Mucosa of rectum (tissue), 2 donors: ENCODE results near the gene MAST4.

ENCODE experiments used
- H3K27ac ChIP-seq, 2 donors: one replicate each; pipeline ENCODE4 v1.7.0; 2013; ENCODE audit warnings: inconsistent platforms in 2 of 2, low read depth in 2 of 2, low read length in 2 of 2
- H3K27me3 ChIP-seq, 2 donors: one replicate each; pipeline ENCODE4 v1.7.0; 2013; ENCODE audit warnings: low read length in 2 of 2; ENCODE audit not compliant: control insufficient read depth in 2 of 2, insufficient read depth in 2 of 2
- H3K36me3 ChIP-seq, 2 donors: one replicate each; pipeline ENCODE4 v1.7.0; 2013; ENCODE audit warnings: low read length in 2 of 2; ENCODE audit not compliant: control insufficient read depth in 2 of 2, insufficient read depth in 2 of 2
- H3K4me1 ChIP-seq, 2 donors: one replicate each; pipeline ENCODE4 v1.7.0; 2013; ENCODE audit warnings: low read length in 2 of 2, mild to moderate bottlenecking in 1 of 2; ENCODE audit not compliant: control insufficient read depth in 2 of 2, insufficient read depth in 2 of 2
- H3K4me3 ChIP-seq, 2 donors: one replicate each; pipeline ENCODE4 v1.7.0; 2013; ENCODE audit warnings: low read length in 2 of 2
- H3K9ac ChIP-seq, 2 donors: one replicate each; pipeline ENCODE4 v1.7.0; 2013; ENCODE audit warnings: low read length in 2 of 2, low read depth in 1 of 2, mild to moderate bottlenecking in 1 of 2
- H3K9me3 ChIP-seq, 2 donors: one replicate each; pipeline ENCODE4 v1.7.0; 2013; ENCODE audit warnings: low read length in 2 of 2; ENCODE audit not compliant: control insufficient read depth in 2 of 2
- donor health status: healthy.
- donor health status: Normal muscosa, but diverticular disease.

Gene MAST4

DNA sequence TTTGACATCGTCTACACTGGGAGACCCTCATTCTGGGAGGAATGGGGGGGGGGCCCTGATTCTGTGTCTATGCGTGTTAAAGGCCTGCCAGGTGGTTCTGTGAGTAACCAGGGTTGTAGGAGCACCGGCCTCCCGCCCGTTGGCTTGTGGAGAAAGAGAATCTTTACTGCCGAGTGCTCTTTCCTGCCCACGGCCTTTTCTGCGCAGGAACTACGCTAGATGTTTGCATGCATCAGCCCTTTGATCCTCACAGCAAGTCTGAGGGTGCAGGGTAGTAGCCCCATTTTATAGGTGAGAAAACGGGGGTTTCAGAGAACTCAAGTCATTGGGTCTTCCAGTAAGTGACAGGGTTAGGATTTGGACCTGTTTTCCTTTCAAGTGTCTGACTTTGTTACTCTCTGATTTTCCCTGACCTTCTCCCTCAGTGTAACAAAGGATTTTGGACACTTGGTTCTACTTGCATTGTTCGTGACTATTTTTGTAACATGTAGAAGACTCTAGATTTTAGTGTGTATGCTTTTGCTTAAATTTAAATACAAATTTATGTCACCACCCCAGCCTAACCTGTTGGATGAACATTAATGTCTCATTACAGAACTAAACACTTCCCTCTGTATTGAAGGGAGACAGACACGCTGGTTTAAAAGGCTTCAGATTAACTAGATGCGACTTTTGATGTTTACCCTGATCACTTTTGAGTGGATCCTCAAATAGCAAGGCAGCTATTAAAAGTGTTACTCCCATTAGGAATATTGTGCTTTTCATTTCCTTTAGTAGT lies 22.0 kb downstream of the MAST4 start:
- H3K36me3 ChIP-seq: no peaks in the 10 kb centered on the region
- no peaks in the 10 kb centered on the region for H3K4me1 ChIP-seq
- no peak overlapping the region for H3K4me3 ChIP-seq
- H3K27ac ChIP-seq: no peak overlapping the region
- no peaks in the 10 kb centered on the region for H3K27me3 ChIP-seq
- H3K9me3 ChIP-seq: no peaks in the 10 kb centered on the region
- no peak overlapping the region for H3K9ac ChIP-seq

DNA sequence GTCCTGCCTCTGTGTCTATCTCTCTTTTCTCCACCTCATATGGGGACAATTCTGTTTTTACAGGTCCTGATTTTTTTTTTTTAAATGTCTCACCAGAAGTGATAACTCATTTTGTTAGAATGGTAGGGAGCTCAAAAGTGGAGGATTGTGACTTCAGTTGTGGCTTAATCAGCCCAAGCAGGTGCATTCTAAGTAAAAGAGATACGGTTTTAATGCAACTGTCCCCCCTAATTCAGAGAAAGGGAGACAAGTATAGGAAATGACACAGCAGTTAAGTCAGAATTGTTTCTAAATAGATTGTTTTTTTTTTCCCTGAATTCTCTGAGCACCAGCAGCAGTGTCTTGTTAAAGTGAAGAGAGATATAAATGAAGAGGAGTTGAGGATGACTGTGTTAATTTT lies 24.5 kb downstream of the MAST4 start:
- no peaks in the 10 kb centered on the region for H3K36me3 ChIP-seq
- no peak overlapping the region for H3K9ac ChIP-seq
- H3K27me3 ChIP-seq: no peaks in the 10 kb centered on the region
- no peak overlapping the region for H3K27ac ChIP-seq
- no peak overlapping the region for H3K4me3 ChIP-seq
- no peaks in the 10 kb centered on the region for H3K9me3 ChIP-seq
- no peaks in the 10 kb centered on the region for H3K4me1 ChIP-seq

DNA sequence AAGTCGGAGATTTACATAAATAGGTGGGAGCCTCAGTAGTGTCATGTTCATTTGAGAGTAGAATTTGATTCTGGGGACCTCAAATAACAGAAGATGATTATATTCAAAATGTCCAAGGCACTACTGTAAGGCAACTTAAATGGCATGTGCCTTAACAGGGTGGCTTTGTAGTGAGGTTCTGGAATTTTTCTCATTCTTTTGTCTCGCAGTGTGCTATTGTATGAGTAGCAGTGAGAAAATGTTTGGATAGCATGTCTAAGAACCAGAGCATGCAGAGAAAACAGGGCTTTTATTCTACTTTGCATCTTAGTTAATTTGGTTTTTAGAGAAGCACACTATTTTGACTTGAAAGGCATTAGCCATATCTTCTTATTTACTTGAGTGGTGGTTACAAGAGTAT lies 25.0 kb downstream of the MAST4 start:
- Histone ChIP-seq H3K27me3 (no peaks in the 10 kb centered on the region), H3K27ac (no peak overlapping the region), H3K9ac (no peak overlapping the region), H3K36me3 (no peaks in the 10 kb centered on the region), H3K4me3 (no peak overlapping the region), H3K9me3 (no peaks in the 10 kb centered on the region), H3K4me1 (no peaks in the 10 kb centered on the region)

DNA sequence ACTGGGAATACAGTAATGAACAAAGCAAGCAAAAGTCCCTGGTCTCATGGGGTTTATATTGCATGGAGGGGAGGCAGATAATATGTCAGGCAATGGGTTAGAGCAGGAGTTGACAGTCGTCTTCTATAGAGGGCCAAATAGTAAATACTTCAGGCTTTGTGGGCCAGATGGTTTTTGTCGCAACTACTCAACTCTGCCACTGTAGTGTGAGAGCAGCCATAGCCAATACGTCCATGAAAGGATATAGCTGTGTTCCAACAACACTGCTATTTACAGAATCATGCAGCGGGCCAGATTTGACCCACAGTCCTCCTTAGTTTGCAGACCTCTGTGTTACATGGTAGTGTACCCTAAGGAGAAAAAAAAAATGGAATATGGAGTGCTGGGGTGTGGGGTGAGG lies 25.5 kb downstream of the MAST4 start:
- Histone ChIP-seq H3K36me3 (no peaks in the 10 kb centered on the region), H3K9me3 (no peaks in the 10 kb centered on the region), H3K4me3 (no peak overlapping the region), H3K27me3 (no peaks in the 10 kb centered on the region), H3K9ac (no peak overlapping the region), H3K4me1 (no peaks in the 10 kb centered on the region), H3K27ac (no peak overlapping the region)

DNA sequence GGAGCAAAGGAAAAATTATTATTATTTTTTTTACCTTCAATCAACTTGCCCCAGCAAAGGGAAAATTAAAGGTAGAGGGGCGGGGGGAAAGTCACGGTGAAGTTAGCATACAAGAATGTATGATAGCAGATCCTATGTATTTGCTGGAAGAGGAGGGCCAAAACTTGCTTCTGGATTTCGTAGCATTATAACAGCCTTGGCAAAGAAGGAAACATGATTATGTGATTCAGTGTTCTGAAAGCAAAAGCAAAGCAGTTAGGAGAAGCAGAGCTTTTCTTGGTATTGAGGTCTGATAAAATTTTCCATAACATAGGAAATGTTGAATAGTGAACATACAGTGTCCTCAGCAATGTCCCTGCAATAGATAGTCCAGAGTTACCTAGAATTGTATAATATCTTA lies 32.4 kb downstream of the MAST4 start:
- H3K9ac ChIP-seq: no peak overlapping the region
- no peaks in the 10 kb centered on the region for H3K36me3 ChIP-seq
- no peaks in the 10 kb centered on the region for H3K9me3 ChIP-seq
- H3K27ac ChIP-seq: no peak overlapping the region
- no peaks in the 10 kb centered on the region for H3K4me1 ChIP-seq
- no peaks in the 10 kb centered on the region for H3K27me3 ChIP-seq
- no peak overlapping the region for H3K4me3 ChIP-seq

DNA sequence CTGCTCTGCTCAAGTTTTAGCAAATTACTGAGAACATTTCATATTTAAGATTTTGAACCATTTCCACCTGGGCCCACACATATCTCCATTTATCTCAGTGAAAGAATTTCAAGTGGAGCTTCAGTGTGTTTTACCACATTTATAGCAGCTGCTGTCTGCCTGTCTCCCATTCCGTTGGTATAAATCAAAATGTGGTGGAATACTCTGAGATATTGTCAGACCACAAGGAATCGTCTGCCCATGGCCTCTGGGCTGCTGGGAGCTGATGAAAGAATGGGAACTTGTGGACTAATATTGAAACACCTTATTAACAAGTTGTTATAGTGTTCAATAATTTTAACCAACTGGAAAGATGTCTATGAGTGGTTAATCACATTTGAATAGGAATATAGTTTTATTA lies 33.3 kb downstream of the MAST4 start:
- H3K4me3 ChIP-seq: no peak overlapping the region
- no peaks in the 10 kb centered on the region for H3K36me3 ChIP-seq
- H3K9ac ChIP-seq: no peak overlapping the region
- no peaks in the 10 kb centered on the region for H3K4me1 ChIP-seq
- no peak overlapping the region for H3K27ac ChIP-seq
- H3K27me3 ChIP-seq: no peaks in the 10 kb centered on the region
- no peaks in the 10 kb centered on the region for H3K9me3 ChIP-seq

DNA sequence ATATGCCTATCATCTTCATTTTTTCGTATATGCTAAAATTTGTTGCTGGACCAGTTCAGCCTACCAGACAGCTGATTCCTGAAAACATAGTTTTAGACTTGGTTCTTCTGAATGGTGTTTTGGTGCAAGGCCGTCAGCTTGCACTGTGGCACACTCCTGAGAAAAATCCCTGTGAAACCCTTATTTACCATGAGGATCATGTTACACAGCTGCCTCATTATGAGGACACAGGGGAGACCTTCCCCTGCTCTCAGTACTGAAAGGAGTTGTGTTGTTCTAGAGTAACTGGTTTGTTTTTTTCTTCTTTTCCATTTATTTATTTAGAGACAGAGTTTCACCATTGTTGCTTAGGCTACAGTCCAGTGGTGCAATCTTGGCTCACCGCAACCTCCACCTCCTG lies 37.6 kb downstream of the MAST4 start:
- Histone ChIP-seq H3K9me3 (no peaks in the 10 kb centered on the region), H3K4me3 (no peak overlapping the region), H3K36me3 (no peaks in the 10 kb centered on the region), H3K4me1 (no peaks in the 10 kb centered on the region), H3K27me3 (no peaks in the 10 kb centered on the region), H3K9ac (no peak overlapping the region), H3K27ac (no peak overlapping the region)

DNA sequence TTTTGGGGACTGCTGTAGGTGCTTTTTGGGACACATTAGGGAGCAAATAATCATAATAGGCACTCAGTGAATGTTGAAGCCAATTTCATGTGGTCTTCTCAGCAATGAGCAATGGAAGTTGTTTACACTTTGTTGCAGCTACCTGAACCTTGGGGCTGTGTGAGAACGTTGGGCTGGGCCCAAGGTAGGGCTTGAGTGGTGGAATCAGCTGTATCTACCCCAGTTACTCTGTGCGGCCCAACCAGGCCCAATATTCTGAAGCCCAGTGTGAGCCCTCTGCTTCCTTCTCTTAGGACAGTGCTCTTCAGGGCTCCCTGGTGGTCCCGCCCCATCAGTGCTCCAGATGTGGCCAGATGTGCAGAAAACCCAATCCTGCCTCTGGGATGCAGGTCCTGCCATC lies 38.4 kb downstream of the MAST4 start:
- Histone ChIP-seq H3K9ac (no peak overlapping the region), H3K4me3 (no peak overlapping the region), H3K27ac (no peak overlapping the region), H3K27me3 (no peaks in the 10 kb centered on the region), H3K9me3 (no peaks in the 10 kb centered on the region), H3K4me1 (no peaks in the 10 kb centered on the region), H3K36me3 (no peaks in the 10 kb centered on the region)

DNA sequence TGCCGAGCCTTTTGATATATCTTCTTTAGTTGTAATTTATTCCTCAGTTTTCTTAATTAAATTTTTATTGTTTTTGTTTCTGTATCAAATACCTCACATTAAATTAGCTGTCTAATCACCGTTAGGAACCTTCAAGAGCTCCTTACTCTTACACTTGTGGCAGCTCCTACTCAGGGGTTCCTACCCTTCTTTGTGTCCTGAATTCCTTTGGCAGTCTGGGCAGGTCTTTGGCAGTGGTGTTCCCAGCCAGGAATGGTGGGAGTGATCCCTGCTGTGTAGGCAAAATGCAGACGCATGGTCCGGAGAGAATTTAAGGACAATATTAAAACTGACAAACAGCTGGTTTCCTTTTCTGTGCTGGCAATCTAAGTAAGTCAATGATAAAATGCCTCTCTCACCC lies 41.8 kb downstream of the MAST4 start:
- H3K27ac ChIP-seq: no peak overlapping the region
- H3K27me3 ChIP-seq: no peaks in the 10 kb centered on the region
- H3K9ac ChIP-seq: no peak overlapping the region
- no peaks in the 10 kb centered on the region for H3K4me1 ChIP-seq
- no peak overlapping the region for H3K4me3 ChIP-seq
- no peaks in the 10 kb centered on the region for H3K9me3 ChIP-seq
- no peaks in the 10 kb centered on the region for H3K36me3 ChIP-seq

DNA sequence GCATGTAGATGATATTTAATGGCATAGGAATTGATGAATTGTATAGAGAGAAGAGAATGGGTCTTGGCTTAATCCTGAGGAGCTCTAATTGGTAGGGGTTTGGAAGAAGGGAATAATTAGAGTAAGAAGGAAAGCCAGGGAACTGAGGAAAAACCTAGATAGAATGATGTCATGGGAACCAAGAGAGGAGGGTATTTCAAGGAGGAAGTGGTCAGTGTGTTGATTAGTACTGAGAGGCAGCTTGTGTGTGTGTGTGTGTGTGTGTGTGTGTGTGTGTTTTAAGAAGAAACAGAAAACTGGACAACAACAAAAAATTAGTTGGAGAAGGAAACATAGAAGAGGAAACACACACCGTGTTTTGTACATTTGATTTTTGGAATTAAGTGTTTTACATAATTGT lies 42.8 kb downstream of the MAST4 start:
- Histone ChIP-seq H3K9me3 (no peaks in the 10 kb centered on the region), H3K27ac (no peak overlapping the region), H3K9ac (no peak overlapping the region), H3K4me1 (no peaks in the 10 kb centered on the region), H3K27me3 (no peaks in the 10 kb centered on the region), H3K36me3 (no peaks in the 10 kb centered on the region), H3K4me3 (no peak overlapping the region)

DNA sequence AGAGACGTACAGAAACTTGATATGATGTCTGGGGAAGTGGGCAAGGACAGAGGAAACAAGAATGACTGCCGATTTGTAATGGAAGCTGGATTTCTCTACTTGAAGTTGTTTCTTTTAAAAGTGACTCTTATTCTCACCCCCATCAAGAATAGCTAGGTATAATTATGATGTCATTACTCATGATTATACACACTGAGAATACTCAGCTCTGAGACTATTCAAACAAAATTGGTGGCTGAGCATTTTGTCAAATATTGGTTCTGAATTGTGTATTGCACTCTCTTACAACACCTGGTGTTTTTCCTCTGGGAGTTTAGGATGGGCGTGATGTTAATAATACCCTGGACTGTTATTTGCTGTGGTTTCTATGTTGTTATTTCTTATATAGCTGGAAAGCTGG lies 46.3 kb downstream of the MAST4 start:
- Histone ChIP-seq H3K36me3 (no peaks in the 10 kb centered on the region), H3K9ac (no peak overlapping the region), H3K4me3 (no peak overlapping the region), H3K27me3 (no peaks in the 10 kb centered on the region), H3K27ac (no peak overlapping the region), H3K9me3 (no peaks in the 10 kb centered on the region), H3K4me1 (no peaks in the 10 kb centered on the region)
